ENCODE data around the gene PAM.
"Not testable (repeated sequence)": the region's sequence is repeated elsewhere in the genome, so short reads cannot be mapped to it uniquely, and the experiment has no call there.

PAM gene

GRCh38 chr5:103006921-103007320, 251.8 kb downstream of the PAM start:
- DNase-seq = no peak

GRCh38 chr5:103010168-103010567, 255.1 kb downstream of the PAM start:
- DNase-seq = no peak

GRCh38 chr5:103013933-103014552, 258.9 kb downstream of the PAM start:
- DNase-seq = no peak

DNA sequence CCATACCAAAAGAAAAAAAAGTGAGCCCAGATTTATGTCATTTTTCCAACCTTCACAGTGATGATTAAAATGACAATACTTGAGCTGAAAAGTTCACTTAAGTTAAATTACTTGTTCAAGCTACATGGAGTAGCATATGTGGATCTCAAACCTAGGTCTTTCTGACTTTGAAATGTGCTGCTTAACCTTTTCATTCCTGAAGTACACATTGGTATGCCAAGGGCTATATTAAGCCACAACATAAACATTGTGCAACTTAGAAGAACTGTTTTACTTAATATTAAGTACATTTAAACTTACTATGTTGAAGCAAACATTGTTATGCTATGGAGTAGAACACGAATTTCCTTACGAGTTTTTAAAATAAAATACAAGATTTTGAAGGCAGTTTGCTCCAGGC, 259.9 kb downstream of the PAM start:
- DNase-seq = no peak

DNA sequence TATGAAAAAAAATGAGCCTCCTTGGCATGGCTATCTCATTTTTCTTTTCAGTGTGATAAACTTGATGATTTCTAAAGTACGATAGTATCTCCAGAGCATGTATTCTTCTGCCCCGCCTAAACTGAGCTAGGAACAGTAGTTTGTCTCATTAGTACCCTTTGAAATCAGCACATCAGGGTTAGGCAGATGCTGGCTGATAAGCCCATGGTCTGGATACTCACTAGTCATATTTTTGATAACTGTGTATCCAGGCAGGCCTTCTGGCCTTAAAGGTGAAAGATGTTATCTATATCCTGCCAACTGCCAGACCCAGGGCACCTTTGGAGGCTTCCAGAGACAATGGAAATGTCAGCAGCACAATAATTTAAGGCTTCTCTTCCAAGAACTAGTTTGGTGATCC, 261.1 kb downstream of the PAM start:
- no peak for DNase-seq

DNA sequence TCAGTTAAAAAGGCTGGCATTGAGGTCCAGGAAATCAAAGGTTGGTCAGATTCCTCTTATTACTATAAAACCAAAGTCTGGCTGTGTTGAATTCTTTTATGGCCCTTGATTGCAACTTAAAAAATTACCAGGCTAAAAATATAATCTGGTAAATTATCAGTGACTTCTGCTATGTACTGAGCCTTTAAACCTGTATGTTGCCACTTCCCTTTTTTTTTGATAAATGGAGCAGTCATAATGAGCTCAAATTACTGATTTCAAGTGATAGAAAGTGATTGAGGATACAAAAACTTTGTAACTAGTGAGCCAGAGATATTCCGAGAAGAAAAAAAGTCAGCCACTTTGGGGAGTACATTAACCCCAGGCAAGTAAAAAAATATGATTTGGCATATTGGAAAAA, 264.7 kb downstream of the PAM start:
- DNase-seq = no peak

- DNase-seq = no peak
Observed at GRCh38 chr5:103021314-103021713, 266.2 kb downstream of the PAM start.

GRCh38 chr5:103027267-103027666, 272.2 kb downstream of the PAM start:
- no peak for DNase-seq

DNA sequence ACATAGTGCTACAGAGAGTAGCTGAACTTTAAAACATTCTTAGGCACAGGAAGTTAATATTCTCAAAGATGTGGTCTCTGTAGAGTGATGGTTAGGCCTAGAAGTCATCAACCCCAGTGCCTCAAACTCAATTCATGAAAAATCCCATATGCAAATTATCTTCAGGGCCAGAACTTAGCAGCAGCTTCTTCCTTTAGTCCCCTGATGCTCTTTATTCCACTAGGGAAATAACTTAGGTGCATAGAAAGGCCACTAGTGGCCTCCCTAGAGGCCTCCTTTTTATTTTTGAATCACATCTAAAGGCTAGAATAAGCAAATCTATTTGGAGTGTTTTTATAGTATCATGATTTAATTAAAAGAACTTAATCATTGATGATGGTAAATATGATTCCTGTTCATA, 276.5 kb downstream of the PAM start:
- DNase-seq = no peak

- no peak for DNase-seq
Observed at GRCh38 chr5:103033696-103034095, 278.6 kb downstream of the PAM start.

GRCh38 chr5:103034662-103035392, 279.7 kb downstream of the PAM start:
- no peak for DNase-seq

GRCh38 chr5:103035701-103036100, 280.6 kb downstream of the PAM start:
- DNase-seq = no peak

- no peak for DNase-seq
Observed at GRCh38 chr5:103036601-103037000, 281.5 kb downstream of the PAM start.

- no peak for DNase-seq
Observed at GRCh38 chr5:103037673-103038455, 282.8 kb downstream of the PAM start.

GRCh38 chr5:103041071-103041676, 286.1 kb downstream of the PAM start:
- DNase-seq = no peak

DNA sequence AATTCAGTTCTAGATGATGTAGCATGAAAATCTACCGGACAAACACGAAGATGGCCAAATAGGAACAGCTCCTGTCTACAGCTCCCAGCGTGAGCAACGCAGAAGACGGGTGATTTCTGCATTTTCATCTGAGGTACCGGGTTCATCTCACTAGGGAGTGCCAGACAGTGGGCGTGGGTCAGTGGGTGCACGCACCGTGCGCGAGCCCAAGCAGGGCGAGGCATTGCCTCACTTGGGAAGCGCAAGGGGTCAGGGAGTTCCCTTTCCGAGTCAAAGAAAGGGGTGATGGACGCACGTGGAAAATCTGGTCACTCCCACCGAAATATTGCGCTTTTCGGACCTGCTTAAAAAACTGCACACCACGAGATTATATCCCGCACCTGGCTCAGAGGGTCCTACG, 291.6 kb downstream of the PAM start:
- not testable (repeated sequence) for DNase-seq

DNA sequence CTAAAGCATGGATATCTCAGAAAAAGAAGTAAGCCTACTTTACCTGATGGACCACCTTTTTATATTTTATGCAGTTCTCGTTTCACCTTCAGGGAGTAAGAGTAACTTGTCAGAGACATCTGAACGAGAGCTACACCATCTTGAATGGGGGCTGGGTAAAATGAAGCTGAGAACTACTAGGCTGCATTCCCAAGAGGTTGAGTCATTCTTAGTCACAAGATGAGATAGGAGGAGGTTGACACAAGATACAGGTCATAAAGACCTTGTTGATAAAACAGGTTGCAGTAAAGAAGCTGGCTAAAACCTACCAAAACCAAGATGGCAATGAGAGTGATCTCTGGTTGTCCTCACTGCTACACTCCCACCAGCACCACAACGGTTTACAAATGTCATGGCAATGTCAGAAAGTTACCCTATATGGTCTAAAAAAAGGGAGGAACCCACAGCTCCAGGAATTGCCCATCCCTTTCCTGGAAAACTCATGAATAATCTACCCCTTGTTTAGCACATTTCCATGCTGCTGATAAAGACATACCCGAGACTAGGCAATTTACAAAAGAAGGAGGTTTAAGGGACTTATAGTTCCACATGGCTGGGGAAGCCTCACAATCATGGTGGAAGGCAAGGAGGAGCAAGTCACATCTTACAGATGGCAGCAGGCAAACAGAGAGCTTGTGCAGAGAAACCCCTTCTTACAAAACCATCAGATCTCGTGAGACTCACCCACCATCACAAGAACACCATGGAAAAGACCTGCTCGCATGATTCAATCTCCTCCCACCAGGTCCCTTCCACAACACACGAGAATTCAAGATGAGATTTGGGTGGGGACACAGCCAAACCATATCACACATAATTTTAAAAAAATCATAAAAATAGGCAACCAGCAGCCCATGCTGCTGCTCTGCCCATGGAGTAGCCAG, 302.4 kb downstream of the PAM start:
- DNase-seq = no peak

DNA sequence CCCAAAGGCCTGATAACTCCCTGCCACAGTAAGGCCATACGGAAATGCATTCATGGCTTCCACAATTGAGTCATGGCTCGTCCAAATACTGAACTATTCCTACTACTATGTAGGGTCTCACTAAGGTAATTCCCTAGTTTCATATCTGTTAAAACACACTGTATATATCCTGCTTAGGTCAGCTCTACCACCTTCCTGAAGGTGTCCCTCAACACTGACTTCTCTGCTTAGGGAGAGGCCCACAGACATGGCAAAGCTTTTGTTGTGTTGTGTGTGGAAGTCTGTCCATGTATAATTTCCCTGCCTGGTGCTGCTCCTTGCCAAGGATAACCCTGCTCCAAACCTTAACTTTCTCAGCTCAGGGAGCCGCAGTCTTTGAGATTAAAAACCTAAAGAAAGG, 304.4 kb downstream of the PAM start:
- DNase-seq = no peak

DNA sequence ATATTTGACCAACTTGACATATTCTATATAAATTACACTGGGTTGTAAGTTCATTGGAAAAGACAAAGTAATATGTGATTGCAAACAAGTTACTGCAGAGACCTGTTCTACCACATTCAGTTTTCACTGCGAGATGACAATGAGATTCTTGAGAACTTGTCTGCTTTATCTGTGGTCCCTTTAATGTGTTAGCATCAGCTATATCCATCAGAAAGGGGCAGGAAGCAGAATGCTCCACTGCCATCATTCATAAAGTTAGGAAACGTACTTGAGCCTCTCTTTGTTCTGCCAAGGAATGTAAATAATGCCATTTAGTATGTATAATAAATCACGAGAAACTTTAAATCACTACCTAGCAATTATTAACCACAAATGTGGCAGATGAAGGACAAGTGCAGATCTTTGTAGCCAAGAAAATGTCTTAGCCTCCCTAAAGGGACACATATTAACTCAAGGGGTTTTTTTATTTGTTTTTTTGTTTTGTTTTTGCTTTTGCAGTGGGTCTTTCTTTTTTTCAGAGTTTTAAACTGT, 305.4 kb downstream of the PAM start:
- DNase-seq = no peak

GRCh38 chr5:103066326-103066725, 311.2 kb downstream of the PAM start:
- no peak for DNase-seq

GRCh38 chr5:103073500-103073899, 318.4 kb downstream of the PAM start:
- not testable (repeated sequence) for DNase-seq

- no peak for DNase-seq
Observed at GRCh38 chr5:103075442-103075841, 320.3 kb downstream of the PAM start.

Data from stimulated activated CD4-positive, alpha-beta T cell treated with anti-CD3 and anti-CD28 coated beads, Interleukin-2, amount 100 ng/mL, for 48 hours (primary cell).